Hepatocyte (in vitro differentiated cells): ENCODE data around the gene STIMATE.

Experiments used
- EZH2phosphoT487 ChIP-seq: fragments of 200-600 bp; sonication (generic); IDR thresholded peaks from one replicate; pipeline ENCODE4 v1.6.1; 2018; ENCODE audit warnings: antibody characterized with exemption, mild to moderate bottlenecking, low read depth, moderate library complexity; ENCODE audit not compliant: unreplicated experiment, severe bottlenecking
- TF ChIP-seq, protein P1 (sequence below): fragments of 200-600 bp; sonication (generic); IDR thresholded peaks from 2 replicates; pipeline ENCODE4 v1.5.1; 2016; ENCODE audit warnings: antibody characterized with exemption, mild to moderate bottlenecking; ENCODE audit not compliant: poor library complexity

DNA sequence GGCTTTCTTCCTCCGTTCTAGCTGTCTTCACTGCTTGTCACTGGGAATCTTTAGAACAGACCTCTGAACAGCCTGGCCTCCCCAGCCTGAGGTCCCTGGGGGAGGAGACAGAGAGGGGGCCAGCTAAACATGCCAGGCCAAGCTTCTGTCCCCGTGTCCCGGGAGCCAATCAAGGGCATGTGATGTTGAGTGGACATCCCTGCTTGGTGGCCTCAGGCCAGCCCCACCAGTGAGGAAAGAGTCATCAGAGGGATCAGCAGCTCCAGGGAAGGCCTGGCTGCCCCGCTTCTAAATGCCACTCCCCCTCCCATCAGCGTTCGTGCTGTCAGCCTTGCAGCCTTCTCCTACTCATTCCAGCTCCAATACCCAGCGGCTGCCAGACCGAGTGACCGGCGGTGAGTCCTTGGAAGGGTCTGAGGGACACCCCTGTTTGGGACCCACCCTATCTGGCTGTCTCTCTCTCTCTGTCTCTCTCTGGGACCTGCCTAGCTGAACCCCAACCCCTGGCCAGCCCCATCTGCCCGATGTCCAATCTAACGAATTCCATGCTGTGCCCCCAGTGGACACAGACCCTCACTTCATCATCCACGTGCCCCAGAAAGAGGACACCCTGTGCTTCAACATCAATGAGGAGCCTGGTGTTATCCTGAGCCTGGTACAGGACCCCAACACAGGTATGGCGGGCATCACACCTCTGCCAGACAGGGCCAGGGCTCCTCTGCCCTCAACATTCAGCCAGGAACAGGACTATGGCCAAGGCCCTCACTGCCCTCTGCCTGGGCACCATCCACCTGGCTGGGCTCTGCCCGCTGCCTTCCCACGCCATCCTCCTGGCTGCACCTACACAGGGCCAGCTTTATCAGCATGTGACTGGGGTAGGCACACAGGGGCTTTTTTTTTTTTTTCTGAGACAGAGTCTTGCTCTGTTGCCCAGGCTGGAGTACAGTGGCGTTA, 109.4 kb downstream of the STIMATE start:
- TF ChIP-seq, protein P1, sequence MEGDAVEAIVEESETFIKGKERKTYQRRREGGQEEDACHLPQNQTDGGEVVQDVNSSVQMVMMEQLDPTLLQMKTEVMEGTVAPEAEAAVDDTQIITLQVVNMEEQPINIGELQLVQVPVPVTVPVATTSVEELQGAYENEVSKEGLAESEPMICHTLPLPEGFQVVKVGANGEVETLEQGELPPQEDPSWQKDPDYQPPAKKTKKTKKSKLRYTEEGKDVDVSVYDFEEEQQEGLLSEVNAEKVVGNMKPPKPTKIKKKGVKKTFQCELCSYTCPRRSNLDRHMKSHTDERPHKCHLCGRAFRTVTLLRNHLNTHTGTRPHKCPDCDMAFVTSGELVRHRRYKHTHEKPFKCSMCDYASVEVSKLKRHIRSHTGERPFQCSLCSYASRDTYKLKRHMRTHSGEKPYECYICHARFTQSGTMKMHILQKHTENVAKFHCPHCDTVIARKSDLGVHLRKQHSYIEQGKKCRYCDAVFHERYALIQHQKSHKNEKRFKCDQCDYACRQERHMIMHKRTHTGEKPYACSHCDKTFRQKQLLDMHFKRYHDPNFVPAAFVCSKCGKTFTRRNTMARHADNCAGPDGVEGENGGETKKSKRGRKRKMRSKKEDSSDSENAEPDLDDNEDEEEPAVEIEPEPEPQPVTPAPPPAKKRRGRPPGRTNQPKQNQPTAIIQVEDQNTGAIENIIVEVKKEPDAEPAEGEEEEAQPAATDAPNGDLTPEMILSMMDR = no peak
- TF ChIP-seq EZH2phosphoT487 = no peak
